Activated T-helper 1 cell treated with anti-CD3 and anti-CD28 coated beads, Interleukin-2, amount 50 U/mL, for 16 hours (primary cell): Measurements from ENCODE around the gene CKAP5.
"Not testable (repeated sequence)": the region's sequence is repeated elsewhere in the genome, so short reads cannot be mapped to it uniquely, and the experiment has no call there.

ENCODE experiments used
- DNase-seq, 2 donors: peaks; one replicate each; pipeline ENCODE4 v3.0.0-alpha.2; 2020; ENCODE audit warnings: low read depth in 1 of 2, low spot score in 1 of 2

Gene CKAP5

DNA sequence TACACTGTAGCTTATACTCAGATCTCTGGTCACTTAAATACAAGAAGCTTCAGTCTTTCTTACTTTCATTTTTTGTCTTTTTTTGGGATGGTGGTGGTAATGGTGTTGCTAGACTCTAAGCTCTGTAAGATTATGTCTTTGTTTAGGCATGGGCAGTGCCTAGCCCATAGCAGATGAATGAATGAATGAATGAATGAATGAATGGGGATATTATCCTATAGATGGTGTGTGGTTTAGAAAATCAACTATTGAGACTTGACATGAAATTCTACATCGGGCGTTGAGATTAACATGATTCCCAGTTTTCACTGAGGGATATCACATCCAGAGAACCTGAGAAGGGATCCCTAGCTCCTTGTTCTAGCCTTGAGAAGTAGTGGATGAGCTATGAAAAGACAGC is 9.8 kb upstream of the CKAP5 start:
- no peak for DNase-seq

DNA sequence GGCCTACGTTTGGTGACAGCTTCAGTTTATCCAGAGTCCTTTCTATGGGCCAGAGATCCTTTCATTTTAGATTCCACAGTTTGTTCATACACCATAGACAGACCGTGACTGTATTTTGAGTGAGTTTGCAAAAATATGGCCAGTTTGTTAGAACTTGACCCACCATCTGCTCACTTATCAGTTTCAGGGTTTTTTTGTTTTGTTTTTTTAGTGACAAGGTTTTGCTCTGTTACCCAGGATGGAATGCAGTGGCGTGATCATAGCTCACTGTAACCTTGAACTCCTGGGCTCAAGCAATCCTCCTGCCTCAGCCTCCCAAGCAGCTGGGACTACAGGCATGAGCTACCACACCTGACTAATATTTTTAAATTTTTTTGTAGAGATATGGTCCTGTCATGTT is 9.1 kb upstream of the CKAP5 start:
- no peak for DNase-seq

- no peak for DNase-seq
Measured at GRCh38 chr11:46850829-46851380, 4.8 kb upstream of the CKAP5 start.

DNA sequence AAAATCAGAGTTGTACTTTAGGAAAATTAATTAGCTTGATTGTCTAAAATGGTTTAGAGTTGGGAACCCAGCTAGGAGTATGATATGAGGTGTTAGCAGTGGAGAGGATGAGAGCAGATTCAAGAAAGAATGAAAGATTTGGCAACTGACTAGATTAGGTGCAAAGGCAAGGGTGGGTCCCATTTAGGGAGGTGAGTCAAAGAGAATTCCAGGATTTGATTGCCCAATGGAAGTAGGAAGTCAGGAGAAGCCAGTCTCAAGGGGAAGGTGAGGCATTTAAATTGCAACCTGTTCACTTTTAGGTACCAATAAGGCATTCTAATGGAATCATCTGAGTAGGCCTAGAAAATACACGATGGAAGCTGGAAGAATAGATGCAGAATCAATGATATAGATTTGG is 3.6 kb upstream of the CKAP5 start:
- no peak for DNase-seq

- no peak for DNase-seq
Measured at GRCh38 chr11:46846510-46846830, 390 bp upstream of the CKAP5 start.

DNA sequence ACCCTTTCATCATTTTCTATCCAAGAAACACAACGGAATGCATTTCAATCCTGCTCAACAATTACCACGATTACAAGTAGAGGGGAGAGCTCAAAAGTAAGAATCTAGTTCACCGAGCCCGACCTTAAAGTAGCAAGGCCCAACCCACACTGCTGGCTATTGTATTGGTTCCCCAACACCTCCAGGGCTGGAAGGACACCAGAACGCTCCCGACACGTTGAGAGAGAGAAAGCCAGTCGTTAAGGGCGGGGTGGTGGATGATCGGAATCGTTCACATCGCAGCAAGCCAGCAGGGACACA is 690 bp downstream of the CKAP5 start:
- peak in 1 of 2 donors; percentile 10 for DNase-seq

- DNase-seq: no peak
Measured at GRCh38 chr11:46840116-46840515, 6.0 kb downstream of the CKAP5 start.

DNA sequence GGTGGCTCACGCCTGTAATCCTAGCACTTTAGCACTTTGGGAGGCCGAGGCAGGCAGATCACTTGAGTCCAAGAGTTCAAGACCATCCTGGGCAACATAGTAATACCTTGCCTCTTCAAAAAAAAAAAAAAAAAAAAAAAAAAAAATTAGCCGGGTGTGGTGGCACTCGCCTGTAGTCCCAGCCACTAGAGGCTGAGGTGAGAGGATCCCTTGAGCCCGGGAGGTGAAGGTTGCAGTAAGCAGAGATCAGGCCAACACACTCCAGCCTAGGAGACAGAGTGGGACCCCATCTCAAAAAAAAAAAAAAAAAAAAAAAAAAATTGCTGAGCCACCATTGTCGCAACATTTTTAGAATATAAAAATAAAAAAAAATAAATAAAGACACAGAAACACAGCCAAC is 7.6 kb downstream of the CKAP5 start:
- DNase-seq: no peak

- DNase-seq: no peak
Measured at GRCh38 chr11:46837860-46838259, 8.2 kb downstream of the CKAP5 start.

DNA sequence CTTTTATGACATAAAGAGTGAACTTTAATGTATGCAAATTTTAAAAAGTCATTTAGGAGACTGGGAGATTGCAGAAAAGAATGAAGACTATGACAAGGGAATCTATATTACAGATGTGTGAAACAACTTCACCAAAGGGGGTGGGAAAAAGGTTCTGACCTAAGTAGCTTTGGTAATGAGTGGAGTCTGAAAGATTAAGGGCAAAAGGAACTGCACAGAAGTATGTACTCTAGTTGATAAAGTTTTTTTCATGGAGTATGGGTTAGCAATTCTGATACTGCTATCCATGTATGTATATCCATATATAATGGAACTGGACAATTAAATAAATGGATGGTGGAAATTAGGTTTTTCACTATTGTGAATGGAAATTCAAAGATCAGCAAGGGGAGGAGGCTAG is 9.2 kb downstream of the CKAP5 start:
- DNase-seq: no peak

- no peak for DNase-seq
Measured at GRCh38 chr11:46836431-46836830, 9.6 kb downstream of the CKAP5 start.

- no peak for DNase-seq
Measured at GRCh38 chr11:46835897-46836296, 10.2 kb downstream of the CKAP5 start.

DNA sequence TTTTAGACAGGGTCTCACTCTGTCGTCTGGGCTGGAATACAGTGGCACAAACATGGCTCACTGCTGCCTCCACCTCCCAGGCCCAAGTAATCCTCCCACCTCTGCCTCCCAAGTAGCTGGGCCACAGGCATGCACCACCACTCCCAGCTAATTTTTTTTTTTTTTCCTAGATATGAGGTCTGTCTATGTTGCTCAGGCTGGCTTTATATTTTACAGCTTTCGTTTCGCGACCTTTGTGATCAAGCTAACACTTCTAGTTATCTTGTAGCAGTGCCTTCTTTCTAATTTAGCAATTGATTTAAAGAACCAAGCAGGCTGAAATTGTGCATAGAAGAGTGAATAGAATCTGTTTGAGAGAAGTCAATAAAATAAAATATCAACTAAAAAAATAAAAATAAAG is 11.3 kb downstream of the CKAP5 start:
- no peak for DNase-seq

- no peak for DNase-seq
Measured at GRCh38 chr11:46832511-46833214, 13.4 kb downstream of the CKAP5 start.

- DNase-seq: no peak
Measured at GRCh38 chr11:46827995-46828394, 18.1 kb downstream of the CKAP5 start.

DNA sequence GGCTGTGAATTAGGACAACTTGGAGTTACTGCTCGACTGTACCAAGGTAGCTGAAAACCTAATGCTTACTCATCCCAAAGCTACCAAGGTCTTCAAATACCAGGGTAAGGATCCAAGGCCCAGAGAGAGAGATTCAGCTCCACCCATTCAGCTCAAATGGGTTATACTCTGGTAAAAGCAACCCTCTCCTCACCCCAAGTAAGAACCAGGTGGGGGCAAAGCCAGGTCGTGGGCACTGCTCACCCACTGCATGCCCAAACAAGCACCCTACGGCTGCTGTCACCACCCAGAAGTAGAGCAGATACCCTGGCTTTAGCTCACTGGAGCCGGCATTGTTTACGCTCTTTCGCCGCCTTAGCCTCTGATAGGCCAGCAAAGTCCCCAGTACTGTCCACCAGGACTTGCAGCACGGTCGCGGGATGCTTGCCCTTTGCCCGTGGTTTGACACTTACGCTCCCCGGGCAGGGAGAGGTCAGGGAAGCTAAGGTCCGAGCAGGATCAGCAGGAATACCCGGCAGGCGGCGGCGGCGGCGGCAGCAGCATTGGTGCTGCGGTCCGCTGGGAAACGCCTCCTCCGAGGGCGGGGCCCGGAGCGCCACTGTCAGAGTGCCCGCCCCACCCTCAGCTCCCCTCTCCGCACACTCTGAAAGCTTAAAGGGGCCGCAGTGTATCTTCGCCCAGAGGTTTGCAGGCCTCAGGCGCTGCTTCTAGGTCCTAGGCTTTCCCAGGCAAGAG is 19.6 kb downstream of the CKAP5 start:
- DNase-seq: peak; percentile 40 to 47

DNA sequence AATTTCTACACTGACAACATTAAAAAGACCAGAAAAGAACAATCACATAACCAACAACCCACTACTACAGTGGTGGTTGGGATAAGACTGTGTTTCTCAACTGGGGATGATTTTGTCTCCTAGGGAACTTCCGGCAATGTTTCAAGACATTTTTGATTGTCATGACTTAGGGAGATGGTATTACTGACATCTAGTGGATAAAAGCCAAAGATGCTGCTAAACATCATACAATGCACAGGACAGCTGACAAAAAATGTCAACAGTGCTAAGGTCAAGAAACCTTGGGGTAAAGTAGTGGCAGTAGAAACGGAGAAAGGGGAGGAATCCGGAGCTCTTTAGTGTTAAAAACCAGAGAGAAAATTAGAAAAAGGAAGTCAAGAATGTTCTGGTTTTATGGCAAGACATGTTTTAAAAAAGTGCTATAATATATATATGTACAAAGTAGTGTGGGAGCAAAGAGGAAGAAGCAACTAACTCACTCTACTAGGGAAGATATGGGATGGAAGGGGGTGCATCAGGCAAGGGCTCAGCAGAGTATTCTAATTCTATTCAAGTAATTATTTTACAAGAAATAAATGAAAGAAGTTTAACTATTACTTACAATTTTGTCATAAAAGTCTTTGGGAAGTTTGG is 37.2 kb downstream of the CKAP5 start:
- no peak for DNase-seq

DNA sequence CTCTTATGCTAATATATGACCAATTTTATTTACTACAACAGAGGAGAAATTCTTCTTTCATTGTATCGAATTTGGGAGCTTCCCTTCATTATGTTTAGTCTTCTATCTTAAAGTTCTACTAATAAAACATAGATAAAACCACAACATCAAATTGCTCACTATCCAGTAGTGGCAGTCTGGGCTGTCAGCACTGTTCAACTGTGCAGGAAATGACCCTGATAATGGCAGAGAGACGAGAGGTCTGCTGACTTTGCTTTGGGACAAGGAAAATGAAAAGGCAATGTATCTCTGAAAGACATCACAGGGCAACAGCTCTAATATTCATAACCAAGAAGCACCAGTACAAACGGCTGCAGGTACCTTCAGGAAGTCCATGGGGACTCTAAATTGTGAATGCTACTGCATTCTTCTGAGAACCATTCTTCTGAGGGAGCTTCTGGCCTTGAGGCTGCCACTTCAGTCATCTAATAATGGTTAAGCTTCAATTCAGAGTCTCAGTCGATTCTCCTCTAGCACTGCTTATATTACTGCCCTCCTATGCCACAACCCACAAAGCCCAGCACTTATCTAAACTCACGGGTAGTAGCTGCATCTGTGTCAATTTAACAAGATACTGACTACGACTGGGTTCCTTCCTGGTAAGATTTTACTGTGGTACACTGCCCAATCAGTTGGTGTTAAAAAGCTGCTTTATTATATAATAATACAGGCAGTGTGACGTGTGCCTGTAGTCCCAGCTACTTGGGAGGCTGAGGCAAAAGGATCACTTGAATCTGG is 44.2 kb downstream of the CKAP5 start:
- DNase-seq: no peak

GRCh38 chr11:46800177-46800576 is 45.9 kb downstream of the CKAP5 start:
- no peak for DNase-seq

GRCh38 chr11:46799725-46800124 is 46.4 kb downstream of the CKAP5 start:
- not testable (repeated sequence) for DNase-seq

DNA sequence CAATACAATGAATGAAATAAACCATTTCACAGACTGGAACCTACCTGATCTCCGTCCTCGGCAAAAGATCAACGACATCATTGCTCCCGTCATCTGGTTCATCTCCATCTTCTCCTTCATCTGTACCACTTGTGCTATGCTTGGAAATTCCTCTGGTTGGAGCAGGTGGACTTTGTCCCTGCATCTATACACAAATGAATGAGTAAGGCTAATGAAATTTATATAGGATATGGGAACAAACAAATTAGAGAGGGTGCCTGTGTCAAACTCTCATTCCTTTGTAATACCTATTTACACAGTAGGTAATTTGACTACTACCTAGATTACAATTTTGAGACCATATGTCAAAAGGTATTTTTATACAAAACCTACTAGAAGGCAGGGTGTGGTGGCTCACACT is 67.7 kb downstream of the CKAP5 start:
- DNase-seq: no peak

GRCh38 chr11:46776878-46777277 is 69.2 kb downstream of the CKAP5 start:
- no peak for DNase-seq
